Ovary (tissue), 3 donors: ENCODE measurements around the gene EPHB1.

Experiments
- EP300 ChIP-seq: sonication (generic); formaldehyde crosslinking; IDR thresholded peaks from one replicate; pipeline ENCODE4 v1.6.1; 2017; ENCODE audit warnings: antibody characterized with exemption
- POLR2A ChIP-seq: fragments of 450-650 bp; IDR thresholded peaks from one replicate; pipeline ENCODE4 v1.6.1; 2017; ENCODE audit warnings: antibody characterized with exemption, mild to moderate bottlenecking, moderate library complexity
- TF ChIP-seq, protein P1 (sequence below), 3 donors: fragments of 450-650 bp in 2 of 3; fragments of 200-600 bp in 1 of 3; IDR thresholded peaks; one replicate each; pipeline versions ENCODE4 v1.5.1 to v1.8.0; 2016 to 2022; ENCODE audit warnings: antibody characterized with exemption in 3 of 3, mild to moderate bottlenecking in 1 of 3
- donor health status: DM: no; HTN: no; CAD: no.

DNA sequence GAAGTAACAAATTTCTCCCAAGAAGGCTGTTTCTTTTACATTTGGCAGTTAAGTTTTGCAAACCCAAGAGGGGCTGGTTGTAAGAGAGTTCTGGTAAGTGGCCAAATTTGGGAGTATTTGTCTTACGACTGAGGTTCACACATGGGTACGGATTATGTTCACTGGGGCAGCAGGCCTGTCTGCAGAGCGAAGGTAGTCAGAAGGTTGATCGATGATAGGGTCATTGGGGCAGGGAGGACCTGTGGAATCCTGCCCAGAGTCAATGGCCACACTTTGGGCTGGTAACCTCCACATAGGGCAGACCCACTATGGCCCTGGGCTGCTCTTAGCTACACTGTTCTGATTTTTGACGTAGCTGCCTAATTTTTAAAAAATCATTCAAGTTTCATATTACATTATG, 368.6 kb downstream of the EPHB1 start:
- TF ChIP-seq, protein P1, sequence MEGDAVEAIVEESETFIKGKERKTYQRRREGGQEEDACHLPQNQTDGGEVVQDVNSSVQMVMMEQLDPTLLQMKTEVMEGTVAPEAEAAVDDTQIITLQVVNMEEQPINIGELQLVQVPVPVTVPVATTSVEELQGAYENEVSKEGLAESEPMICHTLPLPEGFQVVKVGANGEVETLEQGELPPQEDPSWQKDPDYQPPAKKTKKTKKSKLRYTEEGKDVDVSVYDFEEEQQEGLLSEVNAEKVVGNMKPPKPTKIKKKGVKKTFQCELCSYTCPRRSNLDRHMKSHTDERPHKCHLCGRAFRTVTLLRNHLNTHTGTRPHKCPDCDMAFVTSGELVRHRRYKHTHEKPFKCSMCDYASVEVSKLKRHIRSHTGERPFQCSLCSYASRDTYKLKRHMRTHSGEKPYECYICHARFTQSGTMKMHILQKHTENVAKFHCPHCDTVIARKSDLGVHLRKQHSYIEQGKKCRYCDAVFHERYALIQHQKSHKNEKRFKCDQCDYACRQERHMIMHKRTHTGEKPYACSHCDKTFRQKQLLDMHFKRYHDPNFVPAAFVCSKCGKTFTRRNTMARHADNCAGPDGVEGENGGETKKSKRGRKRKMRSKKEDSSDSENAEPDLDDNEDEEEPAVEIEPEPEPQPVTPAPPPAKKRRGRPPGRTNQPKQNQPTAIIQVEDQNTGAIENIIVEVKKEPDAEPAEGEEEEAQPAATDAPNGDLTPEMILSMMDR (IDR thresholded peaks at IDR 0.05) = no peak
- TF ChIP-seq POLR2A (no peak), EP300 (no peak)
